ENCODE results near the gene OR2AG1.

The OR2AG1 gene, protein sequence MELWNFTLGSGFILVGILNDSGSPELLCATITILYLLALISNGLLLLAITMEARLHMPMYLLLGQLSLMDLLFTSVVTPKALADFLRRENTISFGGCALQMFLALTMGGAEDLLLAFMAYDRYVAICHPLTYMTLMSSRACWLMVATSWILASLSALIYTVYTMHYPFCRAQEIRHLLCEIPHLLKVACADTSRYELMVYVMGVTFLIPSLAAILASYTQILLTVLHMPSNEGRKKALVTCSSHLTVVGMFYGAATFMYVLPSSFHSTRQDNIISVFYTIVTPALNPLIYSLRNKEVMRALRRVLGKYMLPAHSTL

GRCh38 chr11:6782720-6783119, at the start of gene OR2AG1:
Gene OR2AG1 (plus strand): TSS chr11:6783020. CDS start chr11:6785038, 2,018 bp downstream.
- no peak for DNase-seq

DNA sequence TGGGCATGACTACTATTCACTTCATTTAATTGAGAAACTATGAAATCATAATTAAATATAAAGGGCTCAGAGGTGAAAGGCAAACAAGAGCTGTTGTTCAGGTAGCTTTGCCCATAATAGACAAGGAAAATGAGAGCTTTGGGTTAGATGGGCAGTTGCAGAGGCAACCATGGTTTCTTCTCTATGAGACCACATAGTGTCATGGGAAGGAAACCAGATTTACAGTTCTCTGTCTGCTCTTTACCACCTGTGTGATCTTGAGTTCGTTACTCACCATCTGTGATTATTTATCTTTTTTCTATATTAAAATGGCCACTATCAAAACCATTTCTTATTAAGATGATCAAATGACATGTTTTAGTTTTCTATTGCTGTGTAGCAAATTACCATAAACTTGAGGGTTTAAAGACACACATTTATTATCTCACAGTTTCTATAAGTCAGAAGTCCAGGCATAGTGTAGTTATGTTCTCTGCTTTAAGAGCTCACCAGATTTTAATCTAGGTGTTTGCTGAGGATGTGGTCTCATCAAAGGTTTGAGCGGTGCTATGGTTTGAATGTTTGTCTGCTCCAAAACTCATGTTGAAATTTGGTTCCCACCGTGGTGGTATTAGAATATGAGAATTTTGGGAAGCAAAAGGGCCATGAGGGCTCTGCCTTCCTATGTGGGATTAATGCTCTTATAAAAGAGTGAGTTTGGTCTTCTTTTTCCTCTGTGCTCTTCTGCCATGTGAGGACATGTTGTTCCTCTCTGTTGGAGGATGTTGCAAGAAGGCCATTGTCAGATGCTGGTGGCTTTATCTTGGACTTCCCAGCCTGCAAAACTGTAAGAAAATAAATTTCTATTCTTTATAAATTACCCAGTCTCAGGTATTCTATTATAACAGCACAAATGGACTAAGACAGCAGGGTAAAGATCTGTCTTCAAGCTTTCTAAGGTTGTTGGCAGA, 49.2 kb upstream of the OR2AG1 start:
- DNase-seq, result no peak

GRCh38 chr11:6734616-6735015, 48.2 kb upstream of the OR2AG1 start:
- DNase-seq, result no peak

DNA sequence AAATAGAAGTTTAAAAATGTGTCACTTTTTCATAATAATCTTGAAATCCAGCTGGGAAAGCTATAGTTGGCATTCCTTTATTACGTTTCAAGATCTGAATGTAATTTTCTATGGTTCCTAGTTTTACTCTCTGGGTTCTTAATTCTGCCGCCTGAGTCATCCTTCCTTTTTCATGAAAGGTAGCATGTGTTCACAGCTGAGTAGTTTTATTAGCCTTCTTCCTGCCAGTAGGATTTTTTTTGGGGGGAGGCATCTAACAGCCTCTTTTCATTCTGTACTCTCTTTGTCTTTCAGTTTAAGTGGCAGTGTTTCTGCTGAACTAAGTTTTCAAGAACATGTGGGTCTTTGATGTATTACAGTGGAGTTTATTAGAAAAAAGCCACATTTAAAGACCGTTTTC, 47.5 kb upstream of the OR2AG1 start:
- DNase-seq, result no peak

DNA sequence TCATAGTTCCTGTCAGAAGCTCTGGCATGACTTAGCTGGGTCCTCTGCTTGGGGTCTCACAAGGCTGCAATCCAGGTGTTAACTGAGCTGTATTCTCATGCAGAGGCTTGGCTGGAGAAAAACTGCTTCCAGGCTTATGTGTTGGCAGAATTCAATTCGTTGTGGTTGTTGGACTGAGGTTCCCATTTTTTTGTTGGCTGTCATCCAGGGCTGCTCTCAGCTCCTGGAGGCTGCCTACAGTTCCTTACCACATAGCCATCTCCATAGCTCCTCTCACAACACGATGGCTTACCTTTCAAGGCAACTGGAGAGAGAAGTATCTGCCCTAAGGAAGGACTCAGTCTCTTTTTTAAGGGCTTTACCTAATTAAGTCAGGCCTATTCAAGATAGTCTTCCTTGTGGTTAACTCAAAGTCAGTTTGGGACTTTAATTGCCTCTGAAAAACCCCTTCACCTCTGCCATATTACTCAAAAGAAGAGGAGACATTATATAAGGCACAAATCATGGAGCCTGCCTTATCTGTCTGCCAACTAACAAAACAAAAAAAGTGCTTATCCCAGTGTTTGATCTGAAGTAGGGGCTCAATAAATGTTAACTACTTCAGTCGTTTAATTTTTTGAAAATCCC, 46.2 kb upstream of the OR2AG1 start:
- DNase-seq, result no peak

- DNase-seq, result peak; percentile 20 to 45
Measured at GRCh38 chr11:6737872-6738466, 44.9 kb upstream of the OR2AG1 start.

DNA sequence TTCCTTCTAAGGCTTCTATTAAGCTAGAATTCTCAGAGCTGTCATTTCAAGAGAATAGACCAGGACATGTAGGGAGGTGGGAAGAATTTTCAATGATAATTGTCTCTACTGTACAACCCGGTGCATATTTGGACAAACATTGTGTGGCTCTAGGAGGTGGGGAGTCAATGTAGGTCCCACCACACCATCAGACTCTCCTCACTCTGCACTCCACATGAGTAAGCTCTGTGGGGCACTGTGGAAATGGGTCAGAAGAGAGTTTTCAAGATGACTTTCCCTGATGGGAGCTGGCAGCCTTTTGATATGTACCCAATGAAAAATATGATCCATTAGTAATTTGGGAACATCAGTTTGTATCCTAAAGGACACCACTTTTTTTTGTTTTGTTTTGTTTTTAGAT, 44.2 kb upstream of the OR2AG1 start:
- DNase-seq, result no peak

GRCh38 chr11:6742260-6742659, 40.6 kb upstream of the OR2AG1 start:
- DNase-seq, result no peak

GRCh38 chr11:6745018-6745417, 37.8 kb upstream of the OR2AG1 start:
- no peak for DNase-seq

DNA sequence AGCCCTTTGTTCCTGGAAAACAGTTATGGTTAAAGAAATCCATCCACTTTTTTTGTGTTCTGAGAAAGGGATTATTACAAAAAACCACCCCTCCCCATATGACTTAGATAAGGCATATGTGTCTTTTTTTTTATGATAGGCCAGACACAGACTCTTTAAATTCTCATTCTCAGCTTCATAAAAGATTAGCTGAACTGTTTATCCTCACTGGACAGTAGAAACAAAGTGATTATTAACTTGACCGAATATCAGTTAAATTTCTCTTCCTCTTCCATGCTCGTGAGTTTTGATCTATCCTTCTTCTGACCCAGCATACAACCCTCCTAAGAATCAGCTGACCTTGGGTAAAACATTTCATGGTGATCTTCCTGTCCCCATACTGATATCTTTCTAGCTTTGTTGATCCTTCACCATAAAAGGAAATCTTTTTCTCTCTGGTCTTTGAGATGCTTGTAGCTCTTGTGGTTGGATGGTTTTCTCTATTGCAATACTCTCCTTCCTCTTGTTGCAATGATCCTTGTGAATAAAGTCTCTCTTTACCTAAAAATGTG, 37.3 kb upstream of the OR2AG1 start:
- DNase-seq, result no peak

DNA sequence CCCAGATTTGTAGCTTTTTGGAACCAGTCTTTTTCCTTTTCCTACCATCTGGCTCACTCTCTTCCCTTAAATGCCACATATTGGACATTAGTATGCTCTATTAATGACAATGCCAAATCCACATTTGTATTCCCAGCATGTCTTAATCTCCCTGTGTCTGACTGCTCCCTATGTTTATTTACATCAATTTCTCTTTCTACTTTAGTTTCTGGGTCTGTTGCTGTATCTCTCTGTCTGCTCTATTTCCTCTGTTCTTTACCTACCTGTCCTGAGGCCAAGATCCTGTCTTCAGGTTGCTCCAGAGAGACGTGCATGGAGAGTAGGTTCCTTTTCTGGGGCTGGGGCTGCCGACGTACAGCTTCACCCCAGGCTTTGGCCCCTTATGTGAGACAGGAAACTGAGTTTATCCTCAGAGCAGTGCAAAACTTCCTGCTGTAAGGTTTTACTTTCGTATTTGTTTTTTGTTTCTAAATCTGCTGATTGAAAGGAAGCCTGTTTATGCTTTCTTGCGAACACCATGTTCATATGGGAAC, 36.7 kb upstream of the OR2AG1 start:
- DNase-seq, result no peak

DNA sequence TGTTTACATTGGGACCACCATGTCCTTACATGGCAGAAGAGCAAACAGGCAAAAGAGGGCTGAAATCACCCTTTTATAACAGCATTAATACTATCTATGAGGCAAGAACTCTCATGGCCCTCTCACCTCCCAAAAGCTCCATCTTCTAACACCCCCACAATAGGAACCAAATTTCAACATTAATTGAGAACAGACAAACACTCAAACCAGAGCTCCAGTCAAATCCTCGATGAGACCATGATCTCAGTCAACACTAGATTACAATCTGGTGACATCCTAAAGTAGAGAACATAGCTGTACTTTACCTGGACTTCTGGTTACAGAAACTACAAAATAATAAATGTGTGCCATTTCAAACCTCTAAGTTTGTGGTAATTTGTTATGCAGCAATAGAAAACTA, 36.2 kb upstream of the OR2AG1 start:
- no peak for DNase-seq

- no peak for DNase-seq
Measured at GRCh38 chr11:6747097-6747668, 35.6 kb upstream of the OR2AG1 start.

- DNase-seq, result peak in 1 of 2 experiments; percentile 42
Measured at GRCh38 chr11:6755303-6755952, 27.4 kb upstream of the OR2AG1 start.

- DNase-seq, result no peak
Measured at GRCh38 chr11:6755953-6756347, 26.9 kb upstream of the OR2AG1 start.

GRCh38 chr11:6757373-6757967, 25.4 kb upstream of the OR2AG1 start:
- DNase-seq, result peak; percentile 16 to 54

DNA sequence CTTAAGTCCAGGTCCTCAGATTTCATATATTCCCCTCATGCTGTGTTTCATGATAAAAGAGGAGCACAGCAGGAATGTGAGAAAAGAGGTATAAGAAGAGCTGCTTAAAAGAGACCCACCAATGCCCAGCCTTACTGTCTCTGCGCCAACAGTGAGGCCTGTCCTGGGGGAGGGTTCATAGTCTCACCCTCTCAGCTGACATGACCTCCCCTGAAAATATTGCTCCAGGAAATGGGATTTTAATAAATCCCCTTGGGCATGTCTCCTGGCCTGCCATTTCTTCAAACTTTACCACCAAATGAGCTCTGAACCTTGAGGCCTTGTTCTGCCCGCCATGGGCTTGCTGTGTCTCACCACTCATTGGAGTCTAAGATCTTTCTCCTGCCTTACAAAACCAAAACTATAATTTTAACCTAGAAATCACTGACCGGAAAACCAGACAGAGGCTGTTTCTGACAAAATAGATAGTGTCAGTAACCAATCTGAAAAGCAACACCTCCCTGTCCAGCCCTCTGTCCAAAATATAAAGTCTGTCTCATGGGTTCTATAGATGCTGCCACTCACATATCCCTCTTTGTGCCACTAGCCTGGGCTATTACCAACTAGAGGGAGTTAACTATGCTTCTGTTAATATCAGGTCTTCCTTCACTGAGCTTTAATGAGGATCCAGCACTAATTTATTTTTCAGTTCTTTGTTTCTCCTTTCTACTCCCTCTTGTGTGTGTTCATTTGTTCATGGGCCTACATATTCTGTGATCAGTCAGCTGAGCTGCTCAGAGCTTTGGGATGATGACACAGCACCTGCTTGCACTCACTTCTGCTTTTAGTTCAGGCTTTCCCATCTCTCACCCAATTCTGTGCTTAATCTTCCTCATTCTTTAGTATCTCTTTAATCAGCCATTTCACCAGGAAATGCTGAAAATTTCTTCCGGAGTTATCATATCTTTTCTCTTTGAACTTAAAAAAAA, 10.6 kb upstream of the OR2AG1 start, which contains the start of gene OR2AG2:
Gene OR2AG2, minus strand, starts transcription at position 51 of the 968 bp plus-strand sequence. CDS start 3,019 bp downstream, outside the sequence.
- DNase-seq, result no peak

DNA sequence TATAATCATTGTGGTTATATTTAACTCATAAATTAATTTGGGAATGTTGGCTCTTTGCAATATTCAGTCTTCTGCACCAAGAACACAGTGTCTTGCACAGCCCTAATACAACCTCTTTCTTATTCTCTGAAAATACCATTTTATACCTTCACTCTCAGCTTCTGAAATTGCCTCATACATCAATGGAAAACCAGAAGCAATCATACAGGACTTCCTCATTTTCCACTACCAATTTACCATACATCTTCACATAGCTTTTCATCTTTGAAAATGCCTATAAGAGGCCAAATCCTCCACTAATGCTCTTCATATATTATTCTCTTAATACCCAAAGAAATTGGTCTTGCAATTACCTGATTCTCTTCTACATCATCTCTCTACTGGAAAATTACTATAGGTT, 4.3 kb upstream of the OR2AG1 start:
- no peak for DNase-seq

GRCh38 chr11:6780829-6781228, 2.0 kb upstream of the OR2AG1 start:
- no peak for DNase-seq

DNA sequence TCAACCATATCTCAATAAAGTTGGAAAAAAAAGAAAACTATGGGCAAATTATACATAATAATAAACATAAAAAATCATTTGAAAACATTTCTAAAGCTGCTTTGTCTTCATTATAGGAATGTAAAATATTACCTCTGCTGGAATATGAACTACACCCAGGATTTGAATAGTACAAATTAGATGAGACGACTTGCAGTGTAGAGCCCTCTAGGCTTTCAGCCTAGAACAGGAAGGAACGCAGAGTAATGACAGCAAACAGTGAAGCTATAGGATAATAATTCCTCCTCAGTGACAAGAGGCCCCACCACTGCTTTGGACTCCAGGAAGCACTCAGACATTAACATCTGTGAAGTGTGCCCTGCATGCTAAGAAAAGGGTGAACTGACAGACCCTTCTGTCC, 7.7 kb downstream of the OR2AG1 start:
- no peak for DNase-seq

Data from NCI-H524 (cell line).